CD4-positive, alpha-beta T cell treated with Interleukin-12 subunit alpha and Interleukin-12 subunit beta, for 1 hour (primary cell): ENCODE results near the gene ATP9A.
"Not testable (repeated sequence)": the region's sequence is repeated elsewhere in the genome, so short reads cannot be mapped to it uniquely, and the experiment has no call there.

ENCODE experiments used
- DNase-seq: peaks from one replicate; pipeline ENCODE4 v3.0.0-alpha.2; 2020

The ATP9A gene

DNA sequence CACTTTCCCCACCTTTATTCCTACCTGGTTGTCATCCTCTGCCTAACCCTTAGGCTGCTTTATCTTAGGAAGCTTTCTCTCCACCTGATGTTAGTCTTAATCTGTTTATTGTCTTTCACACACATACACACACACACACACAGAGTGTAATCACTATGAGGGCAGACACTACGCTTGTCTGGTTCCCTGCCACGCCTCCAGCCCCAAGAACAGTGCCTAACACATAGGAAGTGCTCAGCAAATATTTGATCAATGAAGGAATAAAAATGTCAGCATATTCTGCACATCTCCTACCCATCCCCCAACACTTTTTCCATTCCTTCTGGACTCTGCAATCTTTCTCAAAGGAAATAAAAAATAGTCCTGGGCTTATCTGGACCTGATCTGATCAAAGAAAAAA, 174.6 kb downstream of the ATP9A start:
- DNase-seq, result no peak

DNA sequence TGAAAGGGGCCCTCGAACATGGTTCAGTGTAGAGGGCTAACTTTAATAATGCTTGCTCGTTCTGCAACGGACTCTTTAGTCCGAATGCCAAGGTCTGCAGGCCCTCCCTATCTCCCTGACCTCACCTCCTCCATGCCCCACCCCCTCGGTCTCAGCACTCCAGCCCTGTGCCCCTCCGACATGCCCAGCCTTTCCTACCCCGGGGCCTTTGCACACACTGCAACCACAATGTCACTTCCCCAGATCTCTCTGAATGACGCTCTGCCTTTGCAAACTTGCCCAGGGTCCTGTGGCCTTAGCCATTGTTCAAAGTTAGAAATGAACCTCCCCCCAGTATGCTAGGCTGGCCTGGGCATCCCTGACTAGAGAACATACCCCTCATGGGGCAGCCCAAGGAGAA, 175.6 kb downstream of the ATP9A start:
- DNase-seq, result no peak

DNA sequence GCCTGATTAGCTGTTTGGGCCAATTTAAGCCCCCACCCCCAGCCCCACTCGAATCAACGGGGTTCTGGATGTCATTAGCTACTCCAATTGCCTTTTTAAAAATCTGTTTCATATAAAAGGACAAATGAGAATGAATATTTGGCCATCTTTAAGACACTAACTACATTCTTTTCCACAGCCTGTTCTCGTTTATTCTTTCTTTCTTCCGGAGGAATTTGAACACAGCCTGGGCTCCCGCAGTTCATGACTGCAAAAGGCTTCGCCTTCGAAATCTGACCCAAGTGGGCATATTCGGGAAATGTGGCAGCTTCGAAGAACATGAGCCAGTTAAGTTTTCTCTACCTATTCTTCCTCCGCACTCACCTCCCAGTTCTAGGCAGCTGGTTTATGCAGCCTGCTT, 176.3 kb downstream of the ATP9A start:
- no peak for DNase-seq

DNA sequence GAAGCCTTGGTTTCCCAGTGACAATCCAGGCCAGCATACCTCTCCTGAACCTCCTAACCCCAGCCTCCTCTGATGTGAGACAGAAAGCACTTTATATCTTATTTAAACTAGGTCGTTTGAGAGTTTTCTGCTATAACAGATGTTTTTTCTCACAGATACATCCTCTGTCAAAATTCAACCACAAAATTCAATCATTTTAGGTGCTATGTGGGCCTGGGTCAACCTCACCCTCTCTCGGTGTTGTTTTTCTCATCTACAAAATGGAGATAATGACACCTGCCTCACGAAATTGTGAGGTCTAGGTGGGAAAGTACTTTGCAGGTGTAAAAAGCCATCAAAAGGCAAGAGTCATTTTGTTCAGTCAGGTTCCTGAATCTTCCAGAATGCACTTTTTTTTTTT, 179.4 kb downstream of the ATP9A start:
- no peak for DNase-seq

DNA sequence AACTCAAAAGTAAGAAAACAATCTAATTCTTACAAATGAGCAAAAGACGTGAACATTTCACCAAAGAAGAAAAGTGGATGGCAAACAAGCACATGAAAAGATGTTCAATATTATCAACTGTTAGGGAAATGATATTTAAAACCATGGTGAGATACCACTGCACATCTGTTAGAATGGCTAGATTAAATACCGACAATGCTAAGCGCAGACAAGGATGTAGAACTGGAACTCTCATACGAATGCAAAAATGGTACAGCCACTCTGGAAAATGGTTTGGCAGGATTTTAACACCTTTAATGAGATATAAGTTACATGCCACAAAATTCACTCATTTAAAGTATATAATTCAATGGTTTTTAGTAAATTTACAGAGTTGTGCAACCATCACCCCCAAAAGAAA, 181.0 kb downstream of the ATP9A start:
- DNase-seq, result no peak

DNA sequence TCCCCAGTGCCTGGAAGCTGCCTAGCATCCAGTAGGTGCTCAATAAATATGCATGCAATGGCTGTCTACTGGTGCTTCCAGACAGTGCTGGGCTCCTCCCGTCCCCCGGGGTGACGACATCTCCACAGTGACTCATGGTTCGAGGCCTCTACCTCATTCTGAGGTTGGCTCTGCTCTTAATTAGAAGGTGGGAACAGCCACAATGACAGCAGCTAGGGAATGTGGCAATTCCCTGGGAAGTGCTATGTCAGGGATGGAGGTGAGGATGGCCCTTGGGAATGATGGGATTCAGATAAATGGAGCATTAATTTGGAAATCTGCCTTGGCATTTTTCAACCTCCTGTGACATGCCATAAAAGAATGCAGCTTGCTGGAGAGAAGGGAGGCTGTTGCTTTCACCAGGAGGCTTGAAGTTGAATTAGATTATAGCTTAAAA, 182.2 kb downstream of the ATP9A start:
- no peak for DNase-seq

DNA sequence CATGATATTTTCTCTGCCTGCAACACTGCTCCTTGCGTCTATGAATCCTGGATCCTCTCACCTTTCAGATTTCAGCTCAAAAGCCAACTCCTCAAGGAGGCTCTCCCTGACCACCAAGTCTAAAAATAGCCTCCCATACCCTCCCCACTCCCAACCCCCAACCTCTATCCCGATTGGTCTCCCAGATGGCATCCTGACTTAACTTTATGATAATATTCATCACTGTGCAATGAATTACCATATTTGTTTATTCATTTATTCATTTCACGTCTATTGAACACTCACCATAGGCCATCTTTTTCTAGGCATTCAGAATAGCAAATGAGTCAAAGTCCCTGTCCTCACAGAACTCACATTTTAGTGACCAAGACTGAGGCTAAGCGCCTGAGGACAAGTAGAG, 183.0 kb downstream of the ATP9A start:
- DNase-seq, result no peak

DNA sequence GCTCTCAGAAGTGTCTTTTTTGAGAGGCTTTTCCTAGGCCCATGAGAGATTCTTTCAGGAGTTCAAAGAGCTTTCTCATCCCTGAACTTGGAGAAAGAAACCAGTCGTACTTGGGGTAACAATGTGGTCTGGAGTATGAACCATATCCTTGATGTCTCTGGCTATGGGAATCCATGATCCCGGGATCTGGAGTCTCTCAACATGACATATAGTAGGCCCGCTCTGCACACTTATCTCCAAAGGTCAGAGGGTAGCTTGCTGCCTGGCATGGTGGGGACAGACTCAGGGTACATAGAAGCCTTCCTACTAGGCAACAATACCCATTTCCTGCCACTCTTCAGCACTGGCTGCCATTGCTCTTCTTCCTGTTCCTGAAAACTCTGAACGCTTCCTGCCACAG, 183.5 kb downstream of the ATP9A start:
- no peak for DNase-seq

DNA sequence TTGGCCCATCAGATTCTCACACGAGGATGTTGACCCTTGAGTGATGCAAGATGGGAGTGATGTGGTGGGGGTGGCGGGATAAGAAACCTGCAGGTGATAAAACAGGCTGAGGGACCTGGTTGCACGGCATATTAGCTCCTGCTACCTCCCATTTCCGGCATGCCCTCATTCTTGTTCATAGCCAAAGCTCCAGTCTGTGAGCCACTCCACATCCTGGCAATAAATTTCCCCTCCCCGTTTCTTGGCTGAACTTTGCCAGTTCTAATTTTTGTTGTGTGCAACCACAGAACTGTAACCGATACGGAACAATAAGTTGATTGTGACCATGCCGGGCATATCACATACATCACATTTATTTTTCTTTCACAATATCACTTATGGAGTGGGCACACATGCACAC, 184.1 kb downstream of the ATP9A start:
- DNase-seq, result no peak

DNA sequence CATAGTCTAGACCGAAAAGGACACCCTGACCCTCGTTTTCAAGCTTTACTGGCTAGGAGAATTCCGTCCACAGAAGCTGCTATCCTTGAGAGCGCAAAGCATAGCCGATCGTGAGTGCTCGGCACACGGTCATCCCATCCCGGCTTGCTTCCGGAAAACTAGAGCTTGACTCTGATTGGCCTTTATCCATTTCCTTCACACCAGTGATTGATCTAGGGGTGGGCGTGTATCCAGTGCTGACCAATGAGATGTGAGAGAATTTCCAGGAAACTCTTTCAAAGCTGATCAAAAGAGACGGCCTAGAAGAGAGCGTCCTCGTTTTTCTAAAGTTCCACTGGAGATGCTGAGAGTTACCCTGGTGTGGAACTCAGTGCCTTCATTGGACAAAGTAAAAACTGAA, 184.7 kb downstream of the ATP9A start:
- no peak for DNase-seq

DNA sequence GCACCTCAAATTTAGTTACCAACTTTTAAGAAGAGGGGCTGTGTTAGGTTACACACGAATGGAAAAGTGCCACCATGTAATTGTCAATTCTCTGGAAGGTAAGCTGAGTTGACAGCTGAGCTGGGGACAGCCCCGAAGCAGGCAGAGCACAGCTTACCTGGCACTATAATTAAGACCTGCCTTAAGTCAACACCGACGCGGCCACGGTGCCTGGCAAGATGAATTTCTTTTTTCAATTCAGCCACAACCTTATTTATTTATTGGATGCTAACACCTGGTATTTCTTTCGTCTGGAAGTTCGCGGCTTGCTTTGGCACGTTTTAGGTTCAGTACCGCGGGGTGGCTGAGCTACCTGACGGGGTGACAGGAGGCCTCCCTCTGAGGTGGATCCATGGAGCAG, 185.1 kb downstream of the ATP9A start:
- no peak for DNase-seq

DNA sequence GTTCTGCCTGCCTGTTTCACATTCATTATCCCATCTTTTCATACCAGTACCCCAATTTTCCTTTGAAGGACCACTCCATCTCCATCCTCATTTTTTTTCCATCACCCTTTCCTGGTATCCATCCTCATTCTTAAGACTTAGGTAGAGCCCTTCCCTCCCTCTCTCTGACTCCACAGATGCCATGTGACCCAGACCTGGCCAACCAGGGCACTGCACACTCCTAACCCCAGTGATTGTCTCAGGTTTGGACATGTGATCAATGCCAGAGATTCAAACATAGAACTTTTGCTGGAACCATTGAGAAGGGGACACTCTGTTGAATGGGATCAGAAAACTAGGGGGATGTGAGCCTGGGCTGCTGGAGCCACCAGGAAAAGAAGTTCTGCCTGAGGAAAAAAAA, 186.6 kb downstream of the ATP9A start:
- no peak for DNase-seq

DNA sequence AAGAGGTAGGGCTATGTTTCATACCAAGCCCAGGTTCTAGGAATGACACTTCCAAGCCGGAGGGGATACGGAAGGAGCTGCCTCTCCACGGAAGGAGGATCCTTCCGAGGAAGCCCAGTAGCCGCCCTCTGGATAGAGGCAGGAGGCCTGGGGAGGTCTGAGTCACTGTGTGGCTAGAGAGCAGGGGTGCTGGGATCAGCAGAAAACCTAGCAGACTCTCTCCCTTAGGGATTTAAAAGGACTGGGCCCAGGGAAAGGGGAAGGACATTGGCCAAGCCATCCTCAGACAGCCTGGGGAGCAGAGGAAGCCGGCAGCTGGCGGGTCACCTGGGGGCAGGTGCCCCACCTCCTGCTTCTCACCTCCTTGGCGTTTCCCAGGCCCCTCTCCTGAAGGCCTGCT, 189.1 kb downstream of the ATP9A start:
- DNase-seq, result no peak

DNA sequence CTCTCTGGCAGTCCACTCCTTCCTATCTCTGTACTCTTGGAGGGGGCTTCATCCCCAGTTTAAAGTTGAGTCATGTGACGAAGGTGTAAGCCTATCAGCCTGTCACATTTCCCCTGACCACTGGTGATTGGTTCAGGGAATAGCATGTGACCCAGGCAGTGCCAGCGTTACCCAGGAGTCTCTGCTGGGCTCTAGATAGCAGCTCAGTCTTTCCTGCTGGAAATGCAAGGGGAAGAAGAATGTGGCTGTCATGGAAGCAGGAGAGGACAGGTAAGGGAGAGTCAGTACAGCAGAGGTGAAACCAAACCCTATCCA, 190.1 kb downstream of the ATP9A start:
- no peak for DNase-seq

DNA sequence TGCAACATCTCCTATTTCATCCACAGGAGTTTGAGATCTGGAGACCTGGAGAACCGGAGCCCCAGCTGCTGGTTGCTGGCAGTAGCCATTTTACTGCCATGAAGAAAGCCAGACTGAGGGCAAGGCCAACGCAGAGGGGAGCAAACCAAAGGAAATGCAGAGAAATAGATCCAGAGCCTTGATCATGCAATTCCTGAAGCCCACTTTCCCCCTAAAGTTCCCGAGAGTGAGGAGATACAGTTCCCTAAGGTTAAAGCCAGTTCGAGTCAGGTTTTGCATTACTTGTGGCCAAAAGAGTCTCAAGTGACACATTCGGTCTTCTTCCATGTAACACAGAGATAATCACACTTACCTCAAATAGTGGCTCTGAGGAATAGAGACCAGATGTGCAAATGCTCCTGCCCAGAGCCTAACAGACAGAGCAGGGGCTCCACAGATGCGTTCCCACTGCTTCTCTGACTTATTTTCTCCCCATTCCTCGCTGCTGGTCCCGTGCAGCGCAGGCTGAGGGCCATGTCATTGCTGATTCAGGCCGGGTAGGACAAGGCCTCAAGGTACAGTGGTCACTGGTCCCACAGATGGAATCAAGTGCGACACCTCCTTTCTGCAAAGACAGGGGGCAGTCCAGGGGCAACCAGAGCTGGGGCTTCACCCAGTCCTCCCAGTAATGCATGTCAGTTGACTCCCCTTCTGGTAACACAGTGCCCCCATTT, 190.6 kb downstream of the ATP9A start:
- no peak for DNase-seq

DNA sequence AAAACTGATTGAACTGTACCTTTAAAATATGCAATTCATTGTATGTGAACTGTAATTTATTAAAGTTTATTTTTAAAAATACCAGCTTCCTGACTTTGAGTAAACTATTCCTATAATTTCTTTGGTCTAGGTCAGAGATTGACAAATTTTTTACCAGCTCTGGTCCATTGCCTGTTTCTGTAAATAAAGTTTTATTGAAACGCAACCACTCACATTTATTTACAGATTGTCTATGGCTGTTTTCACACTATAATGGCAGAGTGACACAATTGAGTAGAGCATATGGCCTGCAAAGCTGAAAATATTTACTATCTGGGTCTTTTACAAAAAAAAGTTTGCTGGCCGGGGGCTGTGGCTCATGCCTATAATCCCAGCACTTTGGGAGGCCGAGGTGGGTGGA, 192.7 kb downstream of the ATP9A start:
- no peak for DNase-seq

DNA sequence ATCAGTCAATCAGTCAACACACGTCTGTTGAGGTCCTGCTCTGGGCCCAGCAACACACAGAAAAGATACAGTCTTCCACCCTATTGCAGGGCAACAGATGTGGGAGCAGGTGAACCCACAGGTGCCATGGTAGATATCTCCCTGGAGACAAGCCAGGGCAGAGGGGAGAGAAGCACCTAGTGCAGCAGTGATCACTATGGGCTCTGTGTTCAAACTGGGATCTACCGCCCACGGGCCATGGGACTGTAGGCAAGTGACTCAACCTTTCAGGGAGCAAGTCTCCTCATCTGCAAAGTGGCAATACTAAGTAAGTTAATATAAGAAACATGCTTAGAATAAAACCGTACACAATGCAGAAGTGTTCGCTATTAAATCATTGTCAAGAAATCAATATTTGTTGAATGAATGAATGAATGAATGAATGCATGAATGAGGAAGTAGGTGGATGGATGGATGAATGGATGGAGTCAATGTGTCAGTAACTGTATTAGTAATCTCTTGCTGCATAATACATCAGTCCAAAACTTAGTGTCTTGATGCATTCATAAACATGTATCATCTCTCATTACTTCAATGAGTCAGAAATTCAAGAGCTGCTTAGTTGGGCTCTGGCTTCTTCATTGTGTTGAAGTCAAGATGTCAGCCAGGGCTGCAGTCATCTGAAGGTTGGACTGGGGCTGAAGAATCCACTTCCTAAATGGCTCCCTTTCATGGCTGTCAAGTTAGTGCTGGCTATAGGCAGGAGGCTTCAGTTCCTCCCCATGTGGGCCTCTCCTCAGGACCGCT, 193.7 kb downstream of the ATP9A start:
- no peak for DNase-seq

DNA sequence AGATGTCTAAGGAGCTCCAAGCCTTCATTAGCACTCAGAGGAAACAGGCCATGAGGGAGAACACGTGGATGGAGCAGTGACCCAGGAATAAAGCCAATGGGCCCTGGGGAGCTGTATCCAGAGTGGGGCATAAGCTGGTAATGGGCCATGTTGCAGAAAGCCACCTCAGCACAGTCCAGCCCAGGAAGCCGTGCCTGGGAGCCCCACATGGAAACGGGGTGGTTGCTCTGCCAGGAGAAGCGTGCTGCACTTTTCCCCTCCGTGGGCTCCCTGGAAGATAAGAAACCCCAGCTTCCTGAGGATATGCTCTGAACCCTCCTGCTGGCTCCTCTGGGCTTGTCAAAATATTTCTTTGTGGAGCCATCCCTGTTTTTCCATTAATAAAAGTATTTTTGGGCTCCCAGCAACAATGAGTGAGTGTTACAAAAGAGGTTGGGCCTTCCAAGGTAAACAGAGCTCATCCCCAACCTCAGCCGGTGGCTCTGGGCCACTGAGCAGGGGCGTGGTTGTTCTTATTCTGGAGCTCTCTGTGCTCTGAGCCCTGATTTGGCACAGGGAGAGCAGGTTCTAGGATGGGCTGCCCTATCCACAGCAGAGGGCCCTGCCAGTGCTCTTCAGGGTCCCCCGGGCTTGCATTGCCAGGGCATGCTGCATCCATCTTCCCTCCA, 194.5 kb downstream of the ATP9A start:
- no peak for DNase-seq

DNA sequence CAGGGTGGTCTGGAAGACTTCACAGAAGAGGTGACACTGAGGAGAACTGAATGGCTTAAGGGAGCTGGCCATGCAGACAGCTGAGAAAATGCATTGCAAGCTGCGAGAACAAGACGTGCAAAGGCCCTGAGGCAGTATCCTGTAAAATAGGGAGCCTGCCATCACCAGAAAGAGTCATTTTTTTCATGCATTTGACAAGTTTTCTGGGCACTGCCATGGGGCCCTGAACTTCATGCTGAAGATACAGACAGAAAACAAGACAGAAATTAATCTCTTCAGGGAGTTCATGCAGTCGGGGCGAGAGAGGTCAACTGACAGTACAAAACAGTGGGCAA, 196.8 kb downstream of the ATP9A start:
- DNase-seq, result no peak

DNA sequence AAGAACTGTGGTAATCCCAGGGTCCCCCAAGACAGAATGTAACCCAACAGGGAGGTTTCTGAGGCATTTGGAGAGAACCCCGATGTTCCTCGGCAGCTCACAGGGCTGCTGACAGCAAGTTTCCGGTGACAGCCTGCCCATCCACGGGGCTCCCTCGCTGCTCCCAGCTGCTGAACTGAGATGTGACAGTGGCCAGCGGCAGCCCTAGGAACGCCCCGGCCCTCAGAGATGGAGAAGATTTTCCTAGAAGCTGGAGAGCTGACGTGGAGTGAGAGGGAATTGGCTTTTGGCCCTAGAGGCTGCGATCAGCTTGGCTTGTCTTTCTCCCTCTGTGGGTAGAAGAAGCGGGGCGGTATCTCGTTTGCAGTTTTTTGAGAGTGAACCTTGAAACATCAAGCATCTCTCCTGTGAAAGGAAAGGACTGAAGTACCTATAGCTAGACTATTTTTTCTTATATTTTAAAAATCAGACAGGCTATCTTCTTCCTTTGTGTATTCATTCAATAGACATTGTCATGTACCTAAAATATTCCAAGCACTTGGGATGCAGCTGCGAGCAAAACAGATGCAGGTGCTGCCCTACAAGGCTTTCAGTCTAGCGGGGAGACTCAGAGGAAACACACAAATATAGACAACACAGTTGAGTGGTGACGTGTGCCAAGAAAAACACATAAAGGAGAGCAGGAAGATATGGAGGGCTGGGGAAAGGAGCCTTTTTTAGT, 197.3 kb downstream of the ATP9A start:
- DNase-seq, result no peak

DNA sequence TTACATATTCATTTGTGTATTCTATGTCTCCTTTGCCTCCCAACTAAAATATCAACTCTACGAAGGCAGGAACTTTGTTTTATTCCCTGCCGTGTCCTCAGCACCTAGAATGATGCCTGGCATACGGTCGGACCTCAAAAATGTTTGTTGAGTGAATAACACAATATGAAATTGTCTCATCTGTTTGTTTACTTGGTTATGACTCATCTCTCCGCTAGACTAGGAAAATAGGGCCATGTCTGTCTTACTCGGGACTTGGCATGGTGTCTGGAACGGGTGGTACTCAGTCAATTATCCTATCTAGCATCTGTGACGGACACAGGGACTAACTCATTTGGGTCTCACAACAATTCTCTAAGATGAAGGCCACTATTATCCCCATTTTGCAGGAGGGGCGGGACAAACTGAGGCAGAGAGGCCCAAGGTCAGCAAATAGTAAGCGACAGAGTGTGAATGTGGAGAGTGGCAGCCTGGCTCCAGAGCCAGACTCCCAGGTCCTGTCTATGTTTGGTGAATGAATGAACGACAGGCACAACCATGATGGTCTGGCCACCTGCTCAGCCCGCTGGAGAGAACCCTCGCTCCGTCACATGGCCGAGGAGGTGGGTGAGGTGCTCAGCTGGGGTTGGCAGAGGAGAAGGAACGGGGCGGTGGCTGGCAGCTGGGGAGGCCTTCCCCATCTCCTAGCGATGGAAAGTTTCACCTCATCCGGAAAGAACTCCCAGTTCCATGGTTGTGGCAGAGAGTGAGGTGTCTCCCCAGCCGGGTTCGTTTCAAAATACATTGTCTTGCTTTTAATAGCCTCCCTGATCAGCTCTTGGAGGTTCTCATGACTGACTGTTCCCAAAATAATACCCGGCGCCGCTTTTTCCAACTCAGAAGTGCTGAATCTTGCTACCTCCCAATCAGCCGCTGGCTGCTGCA, 198.1 kb downstream of the ATP9A start:
- DNase-seq, result no peak

DNA sequence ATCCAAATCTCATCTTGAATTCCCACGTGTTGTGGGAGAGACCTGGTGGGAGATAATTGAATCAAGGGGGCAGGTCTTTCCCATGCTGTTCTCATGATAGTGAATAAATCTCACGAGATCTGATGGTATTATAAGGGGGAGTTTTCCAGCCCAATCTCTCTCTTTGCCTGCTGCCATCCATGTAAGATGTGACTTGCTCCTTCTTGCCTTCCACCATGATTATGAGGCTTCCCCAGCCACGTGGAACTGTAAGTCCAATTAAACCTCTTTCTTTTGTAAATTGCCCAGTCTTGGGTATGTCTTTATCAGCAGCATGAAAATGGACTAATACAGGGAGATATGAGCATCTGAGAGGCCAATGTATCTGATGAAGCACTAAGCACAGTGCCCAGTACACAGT, 199.7 kb downstream of the ATP9A start:
- DNase-seq, result not testable (repeated sequence)

DNA sequence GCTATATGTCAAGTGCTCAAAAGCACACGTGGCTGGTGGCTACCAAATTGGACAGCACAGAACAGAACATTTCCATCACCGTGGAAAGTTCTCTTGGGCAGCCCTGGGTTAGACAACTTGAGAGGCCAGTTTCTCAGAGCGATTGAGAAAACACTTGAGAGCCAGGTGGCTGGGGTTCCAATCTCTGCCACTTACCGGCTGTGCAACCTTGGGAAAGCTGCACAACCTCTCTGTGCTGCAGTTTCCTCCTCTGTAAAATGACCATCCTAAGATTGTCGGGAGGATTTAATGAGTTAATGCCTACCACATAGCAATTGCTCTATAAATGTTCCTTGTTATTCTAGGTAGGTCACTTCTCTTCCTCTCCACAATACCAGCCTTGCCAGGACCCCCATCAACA, 200.6 kb downstream of the ATP9A start:
- DNase-seq, result no peak
